Measurements from ENCODE around the gene TRAPPC14.

The TRAPPC14 gene

GRCh38 chr7:100171840-100172239 lies 13.3 kb upstream of the TRAPPC14 start:
- ATAC-seq (ENCODE audit: low read depth) (no peak), DNase-seq (ENCODE audit: low spot score) (no peak)
- Histone ChIP-seq H3K27ac (ENCODE audit: poor library complexity, severe bottlenecking) (no peak overlapping the region), H3K4me3 (ENCODE audit: severe bottlenecking) (peak overlapping the region; percentile 28), H3K4me1 (ENCODE audit: insufficient read depth, poor library complexity, severe bottlenecking) (peaks cover 10% of the 10 kb centered on the region), H3K27me3 (ENCODE audit: insufficient read depth, poor library complexity, severe bottlenecking) (no peaks in the 10 kb centered on the region), H3K9me3 (ENCODE audit: severe bottlenecking) (no peaks in the 10 kb centered on the region), H3K36me3 (ENCODE audit: low read depth) (no peaks in the 10 kb centered on the region)
- TF ChIP-seq CTCF (IDR thresholded peaks at IDR 0.05; ENCODE audit: poor library complexity, severe bottlenecking) = no peak

- DNase-seq (ENCODE audit: low spot score) = no peak
- H3K27me3 ChIP-seq (ENCODE audit: insufficient read depth, poor library complexity, severe bottlenecking) = no peaks in the 10 kb centered on the region
- no peaks in the 10 kb centered on the region for H3K9me3 ChIP-seq (ENCODE audit: severe bottlenecking)
- H3K27ac ChIP-seq (ENCODE audit: poor library complexity, severe bottlenecking) = no peak overlapping the region
- ATAC-seq (ENCODE audit: low read depth) = peak; percentile 38; the same call in 2 of the 3 replicates
- H3K4me1 ChIP-seq (ENCODE audit: insufficient read depth, poor library complexity, severe bottlenecking) = peaks cover 6% of the 10 kb centered on the region
- H3K36me3 ChIP-seq (ENCODE audit: low read depth) = no peaks in the 10 kb centered on the region
- TF ChIP-seq CTCF (IDR thresholded peaks at IDR 0.05; ENCODE audit: poor library complexity, severe bottlenecking) = no peak
- H3K4me3 ChIP-seq (ENCODE audit: severe bottlenecking) = peak overlapping the region; percentile 28
Measured at GRCh38 chr7:100171087-100171681, 12.7 kb upstream of the TRAPPC14 start.

- Histone ChIP-seq H3K27ac (ENCODE audit: poor library complexity, severe bottlenecking) (no peak overlapping the region), H3K4me1 (ENCODE audit: insufficient read depth, poor library complexity, severe bottlenecking) (peaks cover 6% of the 10 kb centered on the region), H3K27me3 (ENCODE audit: insufficient read depth, poor library complexity, severe bottlenecking) (no peaks in the 10 kb centered on the region), H3K36me3 (ENCODE audit: low read depth) (no peaks in the 10 kb centered on the region), H3K9me3 (ENCODE audit: severe bottlenecking) (no peaks in the 10 kb centered on the region), H3K4me3 (ENCODE audit: severe bottlenecking) (no peak overlapping the region)
- DNase-seq (ENCODE audit: low spot score) (no peak), ATAC-seq (ENCODE audit: low read depth) (no peak)
- no peak for TF ChIP-seq CTCF (IDR thresholded peaks at IDR 0.05; ENCODE audit: poor library complexity, severe bottlenecking)
Measured at GRCh38 chr7:100170101-100170897, 11.8 kb upstream of the TRAPPC14 start.

- H3K36me3 ChIP-seq (ENCODE audit: low read depth) = no peaks in the 10 kb centered on the region
- no peak for DNase-seq (ENCODE audit: low spot score)
- TF ChIP-seq CTCF (IDR thresholded peaks at IDR 0.05; ENCODE audit: poor library complexity, severe bottlenecking) = no peak
- H3K4me1 ChIP-seq (ENCODE audit: insufficient read depth, poor library complexity, severe bottlenecking) = peaks cover 6% of the 10 kb centered on the region
- ATAC-seq (ENCODE audit: low read depth) = no peak
- H3K27me3 ChIP-seq (ENCODE audit: insufficient read depth, poor library complexity, severe bottlenecking) = no peaks in the 10 kb centered on the region
- H3K27ac ChIP-seq (ENCODE audit: poor library complexity, severe bottlenecking) = no peak overlapping the region
- no peaks in the 10 kb centered on the region for H3K9me3 ChIP-seq (ENCODE audit: severe bottlenecking)
- H3K4me3 ChIP-seq (ENCODE audit: severe bottlenecking) = no peak overlapping the region
Measured at GRCh38 chr7:100169147-100169850, 10.8 kb upstream of the TRAPPC14 start.
